Calu3 (cell line): ENCODE results near the gene OLFM1. TPM values are rescaled to one million over a fixed set of nuclear protein-coding genes. Genes with fewer than 3 reads are reported as not detected.

Experiments used
- BruUV-seq: library from RNA; stranded (reverse); fragments of 400-500 nt; replicated peaks from 2 replicates; lab custom pipeline; 2021; lab: Mats Ljungman, UMichigan
- CTCF ChIA-PET: fragments of 300-600 bp; sonication (Branson Sonifier 250); formaldehyde crosslinking; loops from one replicate; lab custom pipeline; 2022; ENCODE audit warnings: antibody characterized with exemption; lab: Charles Lee
- DNase-seq: peaks from one replicate; pipeline ENCODE4 v3.0.0; 2022
- H3K27ac Mint-ChIP-seq: one replicate; pipeline ENCODE4 v1.8.0; 2022; ENCODE audit warnings: mixed read lengths; ENCODE audit not compliant: unreplicated experiment
- H3K27me3 Mint-ChIP-seq: one replicate; pipeline ENCODE4 v1.8.0; 2022; ENCODE audit warnings: mixed read lengths; ENCODE audit not compliant: unreplicated experiment
- H3K36me3 Mint-ChIP-seq: one replicate; pipeline ENCODE4 v1.8.0; 2022; ENCODE audit warnings: mild to moderate bottlenecking, moderate library complexity, mixed read lengths; ENCODE audit not compliant: insufficient read depth, unreplicated experiment
- H3K4me1 Mint-ChIP-seq: one replicate; pipeline ENCODE4 v1.8.0; 2022; ENCODE audit warnings: mild to moderate bottlenecking, low read depth, mixed read lengths; ENCODE audit not compliant: unreplicated experiment
- H3K4me3 Mint-ChIP-seq: one replicate; pipeline ENCODE4 v1.8.0; 2022; ENCODE audit warnings: mild to moderate bottlenecking, low read depth, moderate library complexity, mixed read lengths; ENCODE audit not compliant: unreplicated experiment
- H3K9me3 Mint-ChIP-seq: one replicate; pipeline ENCODE4 v1.8.0; 2022; ENCODE audit warnings: low read depth, mixed read lengths; ENCODE audit not compliant: unreplicated experiment
- intact Hi-C: fragments of 100-400 bp; cut with micrococcal nuclease; formaldehyde crosslinking; loops from one replicate; pipeline ENCODE4 v1.10.0; 2022; ENCODE audit not compliant: unreplicated experiment
- total RNA-seq: library from RNA; stranded (reverse); gene quantifications from 2 replicates; pipeline ENCODE4 v1.2.3, GENCODE V29; 2022
- TF ChIP-seq, protein P1 (sequence below): fragments of 200-600 bp; IDR thresholded peaks from one replicate; pipeline ENCODE4 v1.8.0; 2022; ENCODE audit warnings: antibody characterized with exemption; ENCODE audit not compliant: unreplicated experiment

OLFM1 gene
- total RNA-seq, 1 experiment from 2014 or later: 5.5 TPM

DNA sequence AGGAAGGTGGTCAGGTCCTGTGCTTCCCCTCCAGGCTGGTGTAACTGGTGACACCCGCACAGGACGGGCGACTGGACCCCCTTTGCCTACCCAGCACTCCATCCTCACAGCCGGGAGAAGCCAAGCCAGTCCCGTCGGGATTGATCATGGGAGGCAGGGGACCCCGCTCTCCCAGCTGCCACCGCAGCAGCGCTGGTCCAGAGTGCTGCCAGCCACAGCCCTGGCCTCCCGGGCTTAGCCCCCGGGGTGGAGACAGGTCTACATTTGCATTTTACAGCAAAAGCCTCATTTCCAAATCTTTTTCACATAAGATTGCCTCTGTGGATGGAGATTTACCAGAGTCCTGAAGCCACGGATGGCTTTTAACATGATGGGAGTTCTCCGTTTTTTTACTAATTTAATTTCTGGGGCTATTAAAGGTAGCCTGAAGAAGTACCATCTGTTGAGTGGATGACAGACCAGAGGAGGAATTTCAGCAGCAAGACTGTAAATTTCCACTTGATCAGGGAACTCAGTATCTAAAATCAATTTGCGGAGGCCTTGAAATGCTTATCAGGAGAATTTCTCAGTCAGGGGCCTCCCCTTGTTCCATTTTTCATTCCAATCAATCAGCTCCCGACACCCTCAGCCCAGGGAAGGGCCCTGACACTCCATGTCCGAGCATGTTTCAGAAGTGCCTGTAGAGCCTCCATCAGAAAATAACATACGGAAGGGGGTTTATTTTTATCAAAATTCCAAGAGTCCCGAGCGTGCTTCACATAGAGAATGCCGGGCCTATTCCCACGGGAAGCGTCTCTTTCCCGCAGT, 80.6 kb downstream of the OLFM1 start:
- H3K4me3 Mint-ChIP-seq: no peak overlapping the region
- no TSS peak for BruUV-seq
- no peaks in the 10 kb centered on the region for H3K36me3 Mint-ChIP-seq
- peaks cover 35% of the 10 kb centered on the region for H3K27me3 Mint-ChIP-seq
- DNase-seq: no peak
- intact Hi-C loops: no loop called here
- TF ChIP-seq, protein P1, sequence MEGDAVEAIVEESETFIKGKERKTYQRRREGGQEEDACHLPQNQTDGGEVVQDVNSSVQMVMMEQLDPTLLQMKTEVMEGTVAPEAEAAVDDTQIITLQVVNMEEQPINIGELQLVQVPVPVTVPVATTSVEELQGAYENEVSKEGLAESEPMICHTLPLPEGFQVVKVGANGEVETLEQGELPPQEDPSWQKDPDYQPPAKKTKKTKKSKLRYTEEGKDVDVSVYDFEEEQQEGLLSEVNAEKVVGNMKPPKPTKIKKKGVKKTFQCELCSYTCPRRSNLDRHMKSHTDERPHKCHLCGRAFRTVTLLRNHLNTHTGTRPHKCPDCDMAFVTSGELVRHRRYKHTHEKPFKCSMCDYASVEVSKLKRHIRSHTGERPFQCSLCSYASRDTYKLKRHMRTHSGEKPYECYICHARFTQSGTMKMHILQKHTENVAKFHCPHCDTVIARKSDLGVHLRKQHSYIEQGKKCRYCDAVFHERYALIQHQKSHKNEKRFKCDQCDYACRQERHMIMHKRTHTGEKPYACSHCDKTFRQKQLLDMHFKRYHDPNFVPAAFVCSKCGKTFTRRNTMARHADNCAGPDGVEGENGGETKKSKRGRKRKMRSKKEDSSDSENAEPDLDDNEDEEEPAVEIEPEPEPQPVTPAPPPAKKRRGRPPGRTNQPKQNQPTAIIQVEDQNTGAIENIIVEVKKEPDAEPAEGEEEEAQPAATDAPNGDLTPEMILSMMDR: no peak
- peaks cover 4% of the 10 kb centered on the region for H3K9me3 Mint-ChIP-seq
- no peak overlapping the region for H3K27ac Mint-ChIP-seq
- CTCF ChIA-PET: no interaction called here
- no peaks in the 10 kb centered on the region for H3K4me1 Mint-ChIP-seq

DNA sequence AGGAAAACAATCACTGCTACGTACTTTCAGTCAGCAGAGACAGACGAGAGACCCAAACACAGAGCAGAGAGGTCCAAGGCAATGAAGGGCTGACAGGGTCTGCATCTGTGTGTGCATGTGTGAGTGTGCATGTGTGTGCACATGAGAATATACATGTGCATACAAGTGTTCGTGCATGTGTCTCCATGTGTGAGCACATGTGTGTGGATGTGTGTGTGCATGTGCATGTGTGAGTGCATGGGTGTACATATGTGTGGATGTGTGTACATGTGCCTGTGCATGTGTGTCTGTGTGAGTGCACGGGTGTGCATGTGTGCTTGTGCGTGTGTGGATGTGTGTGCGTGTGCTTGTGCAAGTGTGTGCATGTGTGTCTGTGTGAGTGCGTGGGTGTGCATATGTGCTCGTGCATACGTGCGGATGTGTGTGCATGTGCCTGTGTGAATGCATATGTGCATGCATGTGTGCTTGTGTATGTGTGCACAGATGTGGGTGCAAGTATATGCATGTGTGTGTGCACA, 82.3 kb downstream of the OLFM1 start:
- H3K27me3 Mint-ChIP-seq: peaks cover 37% of the 10 kb centered on the region
- H3K4me1 Mint-ChIP-seq: no peaks in the 10 kb centered on the region
- TF ChIP-seq, protein P1: no peak
- H3K4me3 Mint-ChIP-seq: no peak overlapping the region
- H3K9me3 Mint-ChIP-seq: peaks cover 4% of the 10 kb centered on the region
- no TSS peak for BruUV-seq
- H3K36me3 Mint-ChIP-seq: no peaks in the 10 kb centered on the region
- CTCF ChIA-PET: no interaction called here
- no peak for DNase-seq
- intact Hi-C loops: no loop called here
- no peak overlapping the region for H3K27ac Mint-ChIP-seq

DNA sequence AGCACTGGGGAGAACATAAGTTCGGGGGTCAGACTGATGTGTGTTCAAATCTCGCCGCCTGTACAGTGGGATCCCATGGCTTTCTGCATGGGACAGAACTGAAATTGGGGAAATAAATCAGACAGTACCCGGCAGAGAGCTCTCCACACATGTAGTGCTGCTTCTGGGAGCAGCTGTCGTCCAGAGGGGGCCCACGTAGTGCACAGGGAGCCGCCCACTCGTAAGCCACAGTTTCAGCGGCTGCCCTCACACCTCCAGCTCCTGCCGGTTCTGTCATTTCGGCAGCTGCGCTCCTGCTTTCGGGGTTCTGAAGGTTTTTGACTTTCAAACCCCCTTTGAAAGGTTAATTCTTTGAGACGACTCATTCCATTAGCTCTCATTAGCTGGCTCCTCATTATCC, 83.1 kb downstream of the OLFM1 start:
- Mint-ChIP-seq H3K27ac (no peak overlapping the region), H3K27me3 (peaks cover 30% of the 10 kb centered on the region)
- intact Hi-C loops: no loop called here

More for the DNA sequence above, 83.1 kb downstream of the OLFM1 start:
- Mint-ChIP-seq H3K9me3 (peaks cover 4% of the 10 kb centered on the region), H3K4me1 (no peaks in the 10 kb centered on the region), H3K36me3 (no peaks in the 10 kb centered on the region), H3K4me3 (no peak overlapping the region)
- CTCF ChIA-PET: no interaction called here
- BruUV-seq: no TSS peak
- TF ChIP-seq, protein P1: no peak
- no peak for DNase-seq

Other genes starting within 250 kb of the OLFM1 start
- not detected in 2 replicates for gene FCN2, start 206.9 kb upstream of the OLFM1 start, total RNA-seq
- not detected in 2 replicates for gene FCN1, start 169.8 kb upstream of the OLFM1 start, total RNA-seq